AG04449 (cell line): Measurements from ENCODE around the gene RANBP17.
"Not testable (repeated sequence)": the region's sequence is repeated elsewhere in the genome, so short reads cannot be mapped to it uniquely, and the experiment has no call there.

ENCODE experiments used
- CTCF ChIA-PET: fragments of 350-600 bp; formaldehyde crosslinking; extraction: SDS; loops from one replicate; lab custom pipeline; 2021; ENCODE audit warnings: antibody characterized with exemption; lab: Yijun Ruan, JAX
- POLR2A ChIA-PET: fragments of 400-600, 350-600 bp; formaldehyde crosslinking; extraction: SDS; loops from one replicate; lab custom pipeline; 2020; ENCODE audit warnings: antibody characterized with exemption, inconsistent platforms; lab: Yijun Ruan, JAX
- DNase-seq: peaks from one replicate; pipeline ENCODE4 v3.0.0-alpha.2; 2010; ENCODE audit warnings: low read depth, low spot score
- H3K4me3 ChIP-seq: 2 replicates; pipeline ENCODE4 v1.5.1; 2011; ENCODE audit warnings: low read depth, mild to moderate bottlenecking, control low read depth, low read length
- CTCF ChIP-seq: IDR thresholded peaks from one replicate; pipeline ENCODE4 v1.5.1; 2011; ENCODE audit warnings: mild to moderate bottlenecking, moderate library complexity, low read length, control low read depth, inconsistent platforms; ENCODE audit not compliant: insufficient read depth; ENCODE audit errors: missing control alignments

Gene RANBP17

GRCh38 chr5:171168171-171168570 is 306.4 kb downstream of the RANBP17 start:
- no peak for DNase-seq
- POLR2A ChIA-PET = no interaction called here
- CTCF ChIA-PET = interaction anchor here (1.2 to 1.5 kb wide), 2 partner anchors 16 to 39 kb away, joined by 3 to 4 read pairs; no protein-coding TSS in a partner anchor
- TF ChIP-seq CTCF = no peak
- no peak overlapping the region for H3K4me3 ChIP-seq

- DNase-seq, POLR2A ChIA-PET, H3K4me3 ChIP-seq: not testable (repeated sequence)
- CTCF ChIA-PET = interaction anchor here (0.9 to 1.1 kb wide), 2 partner anchors 23 to 365 kb away, joined by 3 to 4 read pairs; no protein-coding TSS in a partner anchor
Measured at GRCh38 chr5:171174960-171175359, 313.1 kb downstream of the RANBP17 start.

- POLR2A ChIA-PET = no interaction called here
- H3K4me3 ChIP-seq = no peak overlapping the region
- no peak for DNase-seq
- TF ChIP-seq CTCF = no peak
- CTCF ChIA-PET = interaction anchor here (0.9 to 1.9 kb wide), 4 partner anchors 15 to 366 kb away, joined by 3 to 9 read pairs (median 4); no protein-coding TSS in a partner anchor
Measured at GRCh38 chr5:171175746-171176145, 313.9 kb downstream of the RANBP17 start.

- DNase-seq, CTCF ChIA-PET, POLR2A ChIA-PET, H3K4me3 ChIP-seq: not testable (repeated sequence)
Measured at GRCh38 chr5:171178190-171178589, 316.4 kb downstream of the RANBP17 start.

- POLR2A ChIA-PET = no interaction called here
- no peak for DNase-seq
- CTCF ChIA-PET = interaction anchor here (0.6 kb wide), 1 partner anchor 159 kb away, joined by 3 read pairs; no protein-coding TSS in a partner anchor
- no peak overlapping the region for H3K4me3 ChIP-seq
- no peak for TF ChIP-seq CTCF
Measured at GRCh38 chr5:171188016-171188415, 326.2 kb downstream of the RANBP17 start.

- CTCF ChIA-PET = interaction anchor here (0.9 to 1.0 kb wide), 2 partner anchors 18 to 19 kb away, joined by 3 to 4 read pairs; no protein-coding TSS in a partner anchor
Measured at GRCh38 chr5:171189442-171189841, 327.6 kb downstream of the RANBP17 start.

GRCh38 chr5:171192111-171192510 is 330.3 kb downstream of the RANBP17 start:
- POLR2A ChIA-PET = no interaction called here
- DNase-seq = no peak
- TF ChIP-seq CTCF = no peak
- CTCF ChIA-PET = interaction anchor here (1.6 to 11.0 kb wide), 2 partner anchors 15 to 401 kb away, joined by 3 to 76 read pairs; no protein-coding TSS in a partner anchor
- H3K4me3 ChIP-seq = no peak overlapping the region

More at GRCh38 chr5:171189442-171189841, 327.6 kb downstream of the RANBP17 start:
- TF ChIP-seq CTCF = no peak
- no peak overlapping the region for H3K4me3 ChIP-seq
- POLR2A ChIA-PET = no interaction called here
- no peak for DNase-seq
